SU-DHL-6 (cell line): ENCODE measurements around the gene TNRC6B.

Source experiments
- H2AFZ ChIP-seq: fragments of 200-600 bp; sonication (generic); 2 replicates; pipeline ENCODE4 v1.6.1; 2014; ENCODE audit warnings: low read depth, mild to moderate bottlenecking, moderate library complexity, mixed read lengths, antibody characterized with exemption, low read length; ENCODE audit not compliant: severe bottlenecking
- H3F3A ChIP-seq: fragments of 200-600 bp; shearing (Covaris generic); 2 replicates; pipeline ENCODE4 v1.6.0; 2016; ENCODE audit warnings: antibody characterized with exemption, mild to moderate bottlenecking; ENCODE audit not compliant: insufficient read depth
- H3K27ac ChIP-seq: fragments of 200-600 bp; sonication (generic); 2 replicates; pipeline ENCODE4 v1.5.1; 2016; ENCODE audit warnings: low read depth, mild to moderate bottlenecking, low read length, moderate library complexity, mixed read lengths
- H3K27me3 ChIP-seq: fragments of 200-600 bp; sonication (generic), shearing (Covaris generic); 2 replicates; pipeline ENCODE4 v1.6.0; 2014; ENCODE audit warnings: mild to moderate bottlenecking, low read length
- H3K36me3 ChIP-seq: fragments of 200-600 bp; sonication (generic); 2 replicates; pipeline ENCODE4 v1.6.1; 2014; ENCODE audit warnings: mild to moderate bottlenecking, low read length, mixed read lengths
- H3K4me2 ChIP-seq: fragments of 300-600, 200-600 bp; shearing (Covaris generic), sonication (generic); 2 replicates; pipeline ENCODE4 v1.6.0; 2014; ENCODE audit warnings: low read length, low read depth, mild to moderate bottlenecking; ENCODE audit not compliant: poor library complexity, severe bottlenecking
- H3K4me3 ChIP-seq: fragments of 200-600 bp; sonication (generic); 2 replicates; pipeline ENCODE4 v1.5.1; 2014; ENCODE audit warnings: antibody characterized with exemption, low read length, mild to moderate bottlenecking, mixed read lengths; ENCODE audit not compliant: insufficient read depth, poor library complexity, severe bottlenecking
- H3K79me2 ChIP-seq: fragments of 200-600 bp; sonication (generic); 2 replicates; pipeline ENCODE4 v1.6.1; 2014; ENCODE audit warnings: mild to moderate bottlenecking, low read length, moderate library complexity; ENCODE audit not compliant: insufficient read depth
- H3K9ac ChIP-seq: fragments of 200-600 bp; sonication (generic); 2 replicates; pipeline ENCODE4 v1.7.0; 2014; ENCODE audit warnings: mild to moderate bottlenecking, low read length
- H3K9me2 ChIP-seq: fragments of 200-600 bp; sonication (generic); replicated peaks from 2 replicates; pipeline ENCODE4 v1.6.1; 2014; ENCODE audit warnings: low read length; ENCODE audit not compliant: insufficient read depth
- H3K9me3 ChIP-seq: fragments of 200-600 bp; sonication (generic); 2 replicates; pipeline ENCODE4 v1.6.1; 2014; ENCODE audit warnings: low read length, mixed read lengths; ENCODE audit not compliant: insufficient read depth
- H4K20me1 ChIP-seq: fragments of 200-600 bp; sonication (generic); 2 replicates; pipeline ENCODE4 v1.6.1; 2014; ENCODE audit warnings: low read depth, mild to moderate bottlenecking, antibody characterized with exemption, low read length, moderate library complexity, mixed read lengths
- EZH2phosphoT487 ChIP-seq: fragments of 200-600 bp; sonication (generic), shearing (Covaris generic); conservative IDR thresholded peaks from 2 replicates; pipeline ENCODE4 v1.6.1; 2018; ENCODE audit warnings: mild to moderate bottlenecking, antibody characterized with exemption, low read length, moderate library complexity, mixed read lengths
- TF ChIP-seq, protein P1 (sequence below): fragments of 200-600 bp; sonication (generic); IDR thresholded peaks from one replicate; pipeline ENCODE4 v1.5.1; 2017; ENCODE audit warnings: antibody characterized with exemption, mild to moderate bottlenecking, low read length, moderate library complexity; ENCODE audit not compliant: insufficient read depth, poor library complexity, severe bottlenecking

Gene TNRC6B

GRCh38 chr22:40312050-40312449, 134.3 kb downstream of the TNRC6B start:
- H3K9me3 ChIP-seq, result no peaks in the 10 kb centered on the region
- no peak overlapping the region for H2AFZ ChIP-seq
- no peaks in the 10 kb centered on the region for H3K79me2 ChIP-seq
- no peak overlapping the region for H3K9ac ChIP-seq
- H4K20me1 ChIP-seq, result no peaks in the 10 kb centered on the region
- TF ChIP-seq EZH2phosphoT487, result no peak
- TF ChIP-seq, protein P1, sequence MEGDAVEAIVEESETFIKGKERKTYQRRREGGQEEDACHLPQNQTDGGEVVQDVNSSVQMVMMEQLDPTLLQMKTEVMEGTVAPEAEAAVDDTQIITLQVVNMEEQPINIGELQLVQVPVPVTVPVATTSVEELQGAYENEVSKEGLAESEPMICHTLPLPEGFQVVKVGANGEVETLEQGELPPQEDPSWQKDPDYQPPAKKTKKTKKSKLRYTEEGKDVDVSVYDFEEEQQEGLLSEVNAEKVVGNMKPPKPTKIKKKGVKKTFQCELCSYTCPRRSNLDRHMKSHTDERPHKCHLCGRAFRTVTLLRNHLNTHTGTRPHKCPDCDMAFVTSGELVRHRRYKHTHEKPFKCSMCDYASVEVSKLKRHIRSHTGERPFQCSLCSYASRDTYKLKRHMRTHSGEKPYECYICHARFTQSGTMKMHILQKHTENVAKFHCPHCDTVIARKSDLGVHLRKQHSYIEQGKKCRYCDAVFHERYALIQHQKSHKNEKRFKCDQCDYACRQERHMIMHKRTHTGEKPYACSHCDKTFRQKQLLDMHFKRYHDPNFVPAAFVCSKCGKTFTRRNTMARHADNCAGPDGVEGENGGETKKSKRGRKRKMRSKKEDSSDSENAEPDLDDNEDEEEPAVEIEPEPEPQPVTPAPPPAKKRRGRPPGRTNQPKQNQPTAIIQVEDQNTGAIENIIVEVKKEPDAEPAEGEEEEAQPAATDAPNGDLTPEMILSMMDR, result no peak
- no peaks in the 10 kb centered on the region for H3F3A ChIP-seq
- H3K27ac ChIP-seq, result no peak overlapping the region
- peaks cover 19% of the 10 kb centered on the region; the same call in 1 of the 2 replicates for H3K36me3 ChIP-seq
- H3K4me3 ChIP-seq, result no peak overlapping the region
- H3K4me2 ChIP-seq, result no peak overlapping the region
- H3K27me3 ChIP-seq, result no peaks in the 10 kb centered on the region
- no peaks in the 10 kb centered on the region for H3K9me2 ChIP-seq

DNA sequence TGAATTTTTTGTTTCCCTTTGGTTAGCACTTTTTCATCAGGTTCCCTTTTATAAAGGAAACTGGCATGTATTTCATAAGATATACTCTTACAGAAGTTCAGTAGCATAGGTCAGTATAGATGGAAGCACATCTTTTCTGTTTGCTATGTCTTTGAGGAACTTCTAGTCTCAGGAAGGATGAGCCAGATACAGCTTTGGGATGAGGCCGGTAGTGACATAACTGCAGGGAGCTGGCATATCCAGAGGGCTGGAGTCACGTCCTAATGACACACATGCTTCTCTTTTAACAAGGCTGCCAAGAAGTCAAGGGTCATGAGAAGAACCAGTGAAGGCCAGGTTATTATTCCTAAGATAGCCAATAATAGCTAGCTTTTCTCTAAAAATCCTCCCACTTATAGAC, 135.3 kb downstream of the TNRC6B start:
- H3K4me2 ChIP-seq, result no peak overlapping the region
- H3K9me2 ChIP-seq, result no peaks in the 10 kb centered on the region
- TF ChIP-seq EZH2phosphoT487, result no peak
- TF ChIP-seq, protein P1, result no peak
- no peaks in the 10 kb centered on the region for H3K9me3 ChIP-seq
- no peaks in the 10 kb centered on the region for H4K20me1 ChIP-seq
- no peak overlapping the region for H2AFZ ChIP-seq
- H3K79me2 ChIP-seq, result no peaks in the 10 kb centered on the region
- H3F3A ChIP-seq, result no peaks in the 10 kb centered on the region
- peaks cover 19% of the 10 kb centered on the region; the same call in 1 of the 2 replicates for H3K36me3 ChIP-seq
- H3K27me3 ChIP-seq, result no peaks in the 10 kb centered on the region
- H3K27ac ChIP-seq, result no peak overlapping the region
- H3K4me3 ChIP-seq, result no peak overlapping the region
- H3K9ac ChIP-seq, result no peak overlapping the region

GRCh38 chr22:40314041-40314440, 136.3 kb downstream of the TNRC6B start:
- Histone ChIP-seq H2AFZ (no peak overlapping the region), H3K27ac (no peak overlapping the region), H3K4me2 (no peak overlapping the region), H3K9me3 (no peaks in the 10 kb centered on the region), H3K27me3 (no peaks in the 10 kb centered on the region), H3K79me2 (no peaks in the 10 kb centered on the region), H3K4me3 (no peak overlapping the region), H3K9me2 (no peaks in the 10 kb centered on the region), H4K20me1 (no peaks in the 10 kb centered on the region), H3K9ac (no peak overlapping the region), H3K36me3 (peaks cover 19% of the 10 kb centered on the region; the same call in 1 of the 2 replicates), H3F3A (no peaks in the 10 kb centered on the region)
- TF ChIP-seq EZH2phosphoT487, result no peak
- TF ChIP-seq, protein P1, result no peak
